HL-60 (cell line): ENCODE measurements around the gene IGSF9B.

Experiments used
- DNase-seq, 2 experiments: peaks; one replicate each; pipeline ENCODE4 v3.0.0-alpha.2; 2010 to 2020; ENCODE audit warnings: low read depth in 1 of 2, low spot score in 1 of 2
- H3K27ac ChIP-seq: fragments of 250-450 bp; sonication (Bioruptor Pico); replicated peaks from 2 replicates; pipeline ENCODE4 v1.5.1; 2020; ENCODE audit warnings: mild to moderate bottlenecking, moderate library complexity
- H3K27me3 ChIP-seq: fragments of 250-450 bp; sonication (Bioruptor Pico); 2 replicates; pipeline ENCODE4 v1.5.1; 2021; ENCODE audit warnings: mild to moderate bottlenecking, moderate library complexity; ENCODE audit not compliant: insufficient read depth, poor library complexity, severe bottlenecking
- H3K4me3 ChIP-seq: replicated peaks from 2 replicates; pipeline ENCODE4 v1.5.1; 2011; ENCODE audit warnings: mild to moderate bottlenecking, control low read depth, low read length; ENCODE audit not compliant: insufficient read depth
- CTCF ChIP-seq: IDR thresholded peaks from one replicate; pipeline ENCODE4 v1.5.1; 2011; ENCODE audit warnings: low read length, control low read depth, inconsistent platforms; ENCODE audit not compliant: insufficient read depth
- GABPA ChIP-seq: IDR thresholded peaks from 2 replicates; pipeline ENCODE4 v1.6.1; 2012; ENCODE audit warnings: low read depth
- POLR2AphosphoS5 ChIP-seq: IDR thresholded peaks from 2 replicates; pipeline ENCODE4 v1.6.1; 2012; ENCODE audit warnings: low read depth
- REST ChIP-seq: IDR thresholded peaks from 2 replicates; pipeline ENCODE4 v1.6.1; 2012; ENCODE audit warnings: low read depth; ENCODE audit not compliant: insufficient replicate concordance
- SPI1 ChIP-seq: IDR thresholded peaks from 2 replicates; pipeline ENCODE4 v1.6.1; 2012; ENCODE audit warnings: low read depth, mild to moderate bottlenecking, borderline replicate concordance

IGSF9B gene

GRCh38 chr11:133953999-133954398, 2.8 kb downstream of the IGSF9B start:
- no peak for DNase-seq
- Histone ChIP-seq H3K27me3 (peaks cover 24% of the 10 kb centered on the region), H3K4me3 (no peak overlapping the region), H3K27ac (no peak overlapping the region)
- no peak for TF ChIP-seq SPI1
- TF ChIP-seq CTCF: no peak
- TF ChIP-seq GABPA: no peak
- TF ChIP-seq POLR2AphosphoS5: no peak
- no peak for TF ChIP-seq REST

GRCh38 chr11:133953547-133953946, 3.2 kb downstream of the IGSF9B start:
- H3K27ac ChIP-seq: no peak overlapping the region
- no peak for TF ChIP-seq REST
- no peak for TF ChIP-seq GABPA
- no peak overlapping the region for H3K4me3 ChIP-seq
- DNase-seq: no peak
- H3K27me3 ChIP-seq: peaks cover 24% of the 10 kb centered on the region

DNA sequence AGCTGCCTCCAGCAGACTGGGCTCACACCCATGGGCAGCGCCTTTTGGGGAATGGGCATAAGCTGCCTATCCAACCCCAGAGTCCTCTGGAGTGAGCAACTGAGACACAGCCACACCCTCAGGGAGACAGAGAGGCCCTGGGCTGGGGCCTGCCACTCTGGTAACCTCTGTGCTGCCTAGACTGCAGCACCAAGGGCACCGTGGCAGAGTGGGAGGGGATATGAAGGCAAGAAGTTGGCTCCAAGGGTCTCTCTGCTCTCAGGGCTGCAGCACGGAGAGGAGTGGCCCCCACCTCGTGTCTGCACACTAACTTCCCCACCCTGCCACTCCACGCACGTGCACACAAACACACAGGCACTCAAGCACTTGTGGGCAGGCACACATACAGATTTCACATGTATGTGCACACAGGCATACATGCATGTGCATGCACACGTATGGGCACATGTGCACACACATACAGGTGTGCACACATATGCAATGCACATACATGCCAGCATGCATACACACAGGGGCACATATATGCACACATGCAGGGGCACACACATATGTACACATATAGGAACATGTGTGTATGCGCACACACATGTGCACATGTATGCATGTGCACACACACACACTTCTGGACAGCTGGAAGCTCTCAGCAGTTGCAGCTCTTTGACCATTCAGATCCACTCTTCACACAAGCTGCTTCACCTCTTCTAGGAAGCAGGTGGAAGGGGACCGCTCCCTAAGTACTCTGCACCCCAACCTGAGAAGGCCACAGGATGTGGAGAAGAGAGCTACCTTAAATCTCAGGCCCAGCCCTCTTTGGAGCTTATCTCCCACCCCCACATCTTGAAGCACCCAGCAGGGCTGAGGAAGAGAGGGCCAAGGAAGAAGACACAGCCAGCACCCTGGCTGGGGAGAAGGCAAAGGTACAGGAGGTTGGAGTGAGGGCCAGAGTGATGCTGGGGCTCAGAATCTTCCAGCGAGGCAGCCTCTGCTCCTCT, 4.3 kb downstream of the IGSF9B start:
- Histone ChIP-seq H3K4me3 (no peak overlapping the region), H3K27ac (no peak overlapping the region), H3K27me3 (peaks cover 20% of the 10 kb centered on the region)
- no peak for TF ChIP-seq GABPA
- no peak for TF ChIP-seq CTCF
- TF ChIP-seq POLR2AphosphoS5: no peak
- TF ChIP-seq SPI1: no peak
- TF ChIP-seq REST: no peak
- no peak for DNase-seq
